HepG2 (cell line): ENCODE data around the gene GPX5. TPM values are rescaled to one million over a fixed set of nuclear protein-coding genes. Genes with fewer than 3 reads are reported as not detected.
A peak's percentile ranks its signal among the peaks of the same experiment; 100 is the strongest.

ENCODE experiments used
- DPF2 ChIP-seq: sonication (generic); formaldehyde crosslinking; IDR thresholded peaks from 2 replicates; pipeline ENCODE4 v1.4.0; 2020; ENCODE audit warnings: mild to moderate bottlenecking, low read depth, missing genetic modification reagents, borderline replicate concordance
- HHEX ChIP-seq: IDR thresholded peaks from 2 replicates; pipeline ENCODE4 v1.6.1; 2016; ENCODE audit warnings: control low read depth
- KLF6 ChIP-seq: IDR thresholded peaks from 2 replicates; pipeline ENCODE4 v1.8.0; 2016; ENCODE audit warnings: missing biosample characterization, missing genetic modification reagents
- MAF1 ChIP-seq: sonication (generic); formaldehyde crosslinking; IDR thresholded peaks from 2 replicates; pipeline ENCODE4 v1.5.0; 2020; ENCODE audit warnings: missing genetic modification reagents, borderline replicate concordance
- MIER3 ChIP-seq: IDR thresholded peaks from 2 replicates; pipeline ENCODE4 v1.6.1; 2016; ENCODE audit warnings: missing compliant biosample characterization, borderline replicate concordance
- RNF2 ChIP-seq: fragments of 450-650 bp; conservative IDR thresholded peaks from 2 replicates; pipeline ENCODE4 v1.6.1; 2016; ENCODE audit warnings: low read depth
- SIX1 ChIP-seq: sonication (generic); formaldehyde crosslinking; IDR thresholded peaks from 2 replicates; pipeline ENCODE4 v1.4.0; 2020; ENCODE audit warnings: missing genetic modification reagents, borderline replicate concordance
- ZEB1 ChIP-seq: IDR thresholded peaks from 2 replicates; pipeline ENCODE4 v1.6.1; 2012; ENCODE audit warnings: mild to moderate bottlenecking, low read depth, inconsistent platforms; ENCODE audit not compliant: insufficient replicate concordance
- ZFP1 ChIP-seq: IDR thresholded peaks from 2 replicates; pipeline ENCODE4 v1.6.1; 2016
- ZFP36L1 ChIP-seq: sonication (generic); formaldehyde crosslinking; IDR thresholded peaks from 2 replicates; pipeline ENCODE4 v1.8.0; 2022; ENCODE audit warnings: mild to moderate bottlenecking, missing genetic modification reagents, moderate library complexity
- ZNF121 ChIP-seq: sonication (generic); formaldehyde crosslinking; IDR thresholded peaks from 2 replicates; pipeline ENCODE4 v1.5.0; 2020; ENCODE audit warnings: mild to moderate bottlenecking, missing genetic modification reagents
- ZNF350 ChIP-seq: sonication (generic); formaldehyde crosslinking; IDR thresholded peaks from 2 replicates; pipeline ENCODE4 v1.4.0; 2020; ENCODE audit warnings: mild to moderate bottlenecking, low read depth, missing genetic modification reagents, borderline replicate concordance
- ZNF354B ChIP-seq: sonication (generic); formaldehyde crosslinking; IDR thresholded peaks from 2 replicates; pipeline ENCODE4 v1.8.0; 2022; ENCODE audit warnings: mild to moderate bottlenecking, missing genetic modification reagents
- ZNF788 ChIP-seq: sonication (generic); formaldehyde crosslinking; IDR thresholded peaks from 2 replicates; pipeline ENCODE4 v1.5.0; 2020; ENCODE audit warnings: mild to moderate bottlenecking, missing genetic modification reagents, borderline replicate concordance
- polyA plus RNA-seq, 8 experiments: library from polyadenylated mRNA; depleted of rRNA in 3 of 8; stranded (reverse) in 7 of 8; unstranded in 1 of 8; fragments of >200 nt; fragmentation: Illumina TruSeq in 4 of 8; extraction: Trizol in 4 of 8; gene quantifications; 2 replicates each; pipeline versions ENCODE4 v1.2.1 to v1.2.3, GENCODE V29; 2011 to 2016; ENCODE audit warnings: low read depth in 4 of 8, missing spikeins in 1 of 8, mixed read lengths in 1 of 8; ENCODE audit not compliant: insufficient read depth in 1 of 8
- total RNA-seq, 5 experiments: library from RNA; depleted of rRNA; stranded (reverse); fragments of >200 nt; fragmentation: Illumina TruSeq; extraction: Trizol; gene quantifications; 2 replicates each; pipeline ENCODE4 v1.2.3, GENCODE V29; 2016; ENCODE audit warnings: low read depth in 1 of 5
- TF ChIP-seq, protein P1 (sequence below): sonication (generic); formaldehyde crosslinking; IDR thresholded peaks from 2 replicates; pipeline ENCODE4 v1.5.1; 2020; ENCODE audit warnings: missing genetic modification reagents, mild to moderate bottlenecking, borderline replicate concordance
- TF ChIP-seq, protein P2 (sequence below): sonication (generic); formaldehyde crosslinking; IDR thresholded peaks from 2 replicates; pipeline ENCODE4 v1.8.0; 2022; ENCODE audit warnings: missing genetic modification reagents, low read depth, mild to moderate bottlenecking, borderline replicate concordance
- TF ChIP-seq, protein P3 (sequence below): sonication (generic); formaldehyde crosslinking; IDR thresholded peaks from 2 replicates; pipeline ENCODE4 v1.4.0; 2020; ENCODE audit warnings: missing genetic modification reagents
- TF ChIP-seq, protein P4 (sequence below): sonication (generic); formaldehyde crosslinking; IDR thresholded peaks from 2 replicates; pipeline ENCODE4 v1.4.0; 2020; ENCODE audit warnings: missing genetic modification reagents
- TF ChIP-seq, protein P5 (sequence below): fragments of 450-650 bp; IDR thresholded peaks from 2 replicates; pipeline ENCODE4 v1.6.1; 2017; ENCODE audit warnings: mild to moderate bottlenecking

Gene GPX5
- total and polyA plus RNA-seq, 2 of the 13 experiments (the other 11 are each of a cell fraction or from before 2014, with no cell fraction given) = not detected

DNA sequence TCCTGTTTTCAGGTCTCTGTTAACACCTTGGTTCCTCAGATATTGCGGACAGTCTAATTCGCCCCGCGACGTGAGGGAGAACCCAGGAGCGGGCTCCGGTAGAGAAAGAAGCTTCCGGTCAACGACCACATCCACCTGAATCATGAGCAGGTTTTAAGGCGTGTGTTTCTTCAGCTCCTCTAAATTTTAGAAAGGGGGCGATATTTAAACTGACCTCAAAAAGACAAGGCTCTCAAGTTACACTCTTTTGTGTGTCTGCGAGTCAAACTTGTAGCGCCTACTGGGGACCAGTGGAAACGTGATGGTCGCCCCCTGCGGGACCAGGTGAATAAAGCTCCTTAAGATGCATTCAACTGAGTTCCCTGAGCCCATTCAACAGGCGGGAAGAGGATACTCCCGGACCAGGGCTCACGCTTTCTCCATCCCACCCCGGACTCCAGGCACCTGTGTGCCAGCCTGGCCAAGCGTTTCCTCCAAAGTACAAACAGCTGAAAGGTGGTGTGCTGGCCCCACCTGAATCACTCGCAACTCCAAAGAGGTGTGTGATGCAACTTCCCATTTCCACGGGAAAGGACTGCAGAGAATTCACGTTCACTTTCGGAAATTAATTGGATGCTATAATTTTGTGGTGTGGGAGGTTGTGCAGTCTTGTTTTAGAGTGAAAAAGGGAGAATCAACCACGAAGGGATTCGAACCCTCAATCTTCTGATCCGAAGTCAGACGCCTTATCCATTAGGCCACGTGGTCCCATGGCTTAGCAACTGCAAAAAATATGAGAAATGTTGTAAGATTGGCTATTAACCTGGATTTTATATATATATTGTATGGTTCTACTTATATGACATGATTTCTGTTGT is 17.0 kb downstream of the GPX5 start (continued):
- TF ChIP-seq DPF2 (CRISPR knock-in tag) (0 out of 2 replicates have a peak, but pooled peaks have one; percentile 29), ZNF121 (CRISPR knock-in tag) (peak; percentile 35; the same call in 1 of the 2 replicates), ZEB1 (peak; percentile 36), HHEX (CRISPR knock-in tag) (0 out of 2 replicates have a peak, but pooled peaks have one; percentile 10), ZNF354B (CRISPR knock-in tag) (0 out of 2 replicates have a peak, but pooled peaks have one; percentile 26), ZNF788 (CRISPR knock-in tag) (peak; percentile 69; the same call in 1 of the 2 replicates), RNF2 (peak; percentile 33; the same call in 1 of the 2 replicates), KLF6 (CRISPR knock-in tag) (0 out of 2 replicates have a peak, but pooled peaks have one; percentile 17), ZFP36L1 (CRISPR knock-in tag) (peak; percentile 63; the same call in 1 of the 2 replicates), MAF1 (CRISPR knock-in tag) (peak; percentile 98), ZFP1 (CRISPR knock-in tag) (peak; percentile 38; the same call in 1 of the 2 replicates), SIX1 (CRISPR knock-in tag) (peak; percentile 83), ZNF350 (CRISPR knock-in tag) (peak; percentile 90; the same call in 1 of the 2 replicates), MIER3 (peak; percentile 49; the same call in 1 of the 2 replicates)
- TF ChIP-seq, protein P1, sequence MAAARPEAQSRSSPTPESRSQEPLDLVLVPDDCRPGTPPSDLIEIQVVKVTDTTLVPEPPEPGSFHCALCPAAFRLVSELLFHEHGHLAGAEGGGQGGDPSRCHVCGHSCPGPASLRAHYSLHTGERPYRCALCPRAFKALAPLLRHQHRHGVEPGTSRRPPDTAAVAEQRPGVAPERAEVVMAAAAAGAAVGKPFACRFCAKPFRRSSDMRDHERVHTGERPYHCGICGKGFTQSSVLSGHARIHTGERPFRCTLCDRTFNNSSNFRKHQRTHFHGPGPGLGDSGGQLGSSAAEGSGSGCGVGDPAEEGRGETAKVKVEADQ (CRISPR knock-in tag) = peak; percentile 89; the same call in 1 of the 2 replicates
- TF ChIP-seq, protein P2, sequence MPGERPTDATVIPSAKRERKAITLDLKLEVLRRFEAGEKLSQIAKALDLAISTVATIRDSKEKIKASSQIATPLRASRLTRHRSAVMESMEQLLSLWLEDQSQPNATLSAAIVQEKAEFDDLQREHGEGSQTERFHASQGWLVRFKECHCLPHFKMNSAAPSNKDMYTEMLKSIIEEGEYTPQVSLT (CRISPR knock-in tag) = peak; percentile 65; the same call in 1 of the 2 replicates
- TF ChIP-seq, protein P3, sequence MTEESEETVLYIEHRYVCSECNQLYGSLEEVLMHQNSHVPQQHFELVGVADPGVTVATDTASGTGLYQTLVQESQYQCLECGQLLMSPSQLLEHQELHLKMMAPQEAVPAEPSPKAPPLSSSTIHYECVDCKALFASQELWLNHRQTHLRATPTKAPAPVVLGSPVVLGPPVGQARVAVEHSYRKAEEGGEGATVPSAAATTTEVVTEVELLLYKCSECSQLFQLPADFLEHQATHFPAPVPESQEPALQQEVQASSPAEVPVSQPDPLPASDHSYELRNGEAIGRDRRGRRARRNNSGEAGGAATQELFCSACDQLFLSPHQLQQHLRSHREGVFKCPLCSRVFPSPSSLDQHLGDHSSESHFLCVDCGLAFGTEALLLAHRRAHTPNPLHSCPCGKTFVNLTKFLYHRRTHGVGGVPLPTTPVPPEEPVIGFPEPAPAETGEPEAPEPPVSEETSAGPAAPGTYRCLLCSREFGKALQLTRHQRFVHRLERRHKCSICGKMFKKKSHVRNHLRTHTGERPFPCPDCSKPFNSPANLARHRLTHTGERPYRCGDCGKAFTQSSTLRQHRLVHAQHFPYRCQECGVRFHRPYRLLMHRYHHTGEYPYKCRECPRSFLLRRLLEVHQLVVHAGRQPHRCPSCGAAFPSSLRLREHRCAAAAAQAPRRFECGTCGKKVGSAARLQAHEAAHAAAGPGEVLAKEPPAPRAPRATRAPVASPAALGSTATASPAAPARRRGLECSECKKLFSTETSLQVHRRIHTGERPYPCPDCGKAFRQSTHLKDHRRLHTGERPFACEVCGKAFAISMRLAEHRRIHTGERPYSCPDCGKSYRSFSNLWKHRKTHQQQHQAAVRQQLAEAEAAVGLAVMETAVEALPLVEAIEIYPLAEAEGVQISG (CRISPR knock-in tag) = peak; percentile 84
- TF ChIP-seq, protein P4, sequence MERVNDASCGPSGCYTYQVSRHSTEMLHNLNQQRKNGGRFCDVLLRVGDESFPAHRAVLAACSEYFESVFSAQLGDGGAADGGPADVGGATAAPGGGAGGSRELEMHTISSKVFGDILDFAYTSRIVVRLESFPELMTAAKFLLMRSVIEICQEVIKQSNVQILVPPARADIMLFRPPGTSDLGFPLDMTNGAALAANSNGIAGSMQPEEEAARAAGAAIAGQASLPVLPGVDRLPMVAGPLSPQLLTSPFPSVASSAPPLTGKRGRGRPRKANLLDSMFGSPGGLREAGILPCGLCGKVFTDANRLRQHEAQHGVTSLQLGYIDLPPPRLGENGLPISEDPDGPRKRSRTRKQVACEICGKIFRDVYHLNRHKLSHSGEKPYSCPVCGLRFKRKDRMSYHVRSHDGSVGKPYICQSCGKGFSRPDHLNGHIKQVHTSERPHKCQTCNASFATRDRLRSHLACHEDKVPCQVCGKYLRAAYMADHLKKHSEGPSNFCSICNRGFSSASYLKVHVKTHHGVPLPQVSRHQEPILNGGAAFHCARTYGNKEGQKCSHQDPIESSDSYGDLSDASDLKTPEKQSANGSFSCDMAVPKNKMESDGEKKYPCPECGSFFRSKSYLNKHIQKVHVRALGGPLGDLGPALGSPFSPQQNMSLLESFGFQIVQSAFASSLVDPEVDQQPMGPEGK (CRISPR knock-in tag) = no peak
- TF ChIP-seq, protein P5, sequence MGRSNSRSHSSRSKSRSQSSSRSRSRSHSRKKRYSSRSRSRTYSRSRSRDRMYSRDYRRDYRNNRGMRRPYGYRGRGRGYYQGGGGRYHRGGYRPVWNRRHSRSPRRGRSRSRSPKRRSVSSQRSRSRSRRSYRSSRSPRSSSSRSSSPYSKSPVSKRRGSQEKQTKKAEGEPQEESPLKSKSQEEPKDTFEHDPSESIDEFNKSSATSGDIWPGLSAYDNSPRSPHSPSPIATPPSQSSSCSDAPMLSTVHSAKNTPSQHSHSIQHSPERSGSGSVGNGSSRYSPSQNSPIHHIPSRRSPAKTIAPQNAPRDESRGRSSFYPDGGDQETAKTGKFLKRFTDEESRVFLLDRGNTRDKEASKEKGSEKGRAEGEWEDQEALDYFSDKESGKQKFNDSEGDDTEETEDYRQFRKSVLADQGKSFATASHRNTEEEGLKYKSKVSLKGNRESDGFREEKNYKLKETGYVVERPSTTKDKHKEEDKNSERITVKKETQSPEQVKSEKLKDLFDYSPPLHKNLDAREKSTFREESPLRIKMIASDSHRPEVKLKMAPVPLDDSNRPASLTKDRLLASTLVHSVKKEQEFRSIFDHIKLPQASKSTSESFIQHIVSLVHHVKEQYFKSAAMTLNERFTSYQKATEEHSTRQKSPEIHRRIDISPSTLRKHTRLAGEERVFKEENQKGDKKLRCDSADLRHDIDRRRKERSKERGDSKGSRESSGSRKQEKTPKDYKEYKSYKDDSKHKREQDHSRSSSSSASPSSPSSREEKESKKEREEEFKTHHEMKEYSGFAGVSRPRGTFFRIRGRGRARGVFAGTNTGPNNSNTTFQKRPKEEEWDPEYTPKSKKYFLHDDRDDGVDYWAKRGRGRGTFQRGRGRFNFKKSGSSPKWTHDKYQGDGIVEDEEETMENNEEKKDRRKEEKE = no peak
